Liver (tissue), 9 donors: Measurements from ENCODE around the gene EEIG2. TPM values are rescaled to one million over a fixed set of nuclear protein-coding genes. Genes with fewer than 3 reads are reported as not detected.

Experiments
- DNase-seq: peaks from one replicate; pipeline ENCODE4 v3.0.0-alpha.2; 2017; ENCODE audit warnings: low spot score
- H3K27ac ChIP-seq, 2 donors: one replicate each; pipeline ENCODE4 v1.7.0; 2013; ENCODE audit warnings: inconsistent platforms in 2 of 2, low read length in 2 of 2, control low read depth in 1 of 2, low read depth in 1 of 2, mild to moderate bottlenecking in 1 of 2
- H3K27me3 ChIP-seq, 4 donors: one replicate each; pipeline versions ENCODE4 v1.6.1 to v1.7.0; 2013; ENCODE audit warnings: low read length in 3 of 4, inconsistent platforms in 1 of 4, mild to moderate bottlenecking in 1 of 4, moderate library complexity in 1 of 4; ENCODE audit not compliant: control insufficient read depth in 4 of 4, insufficient read depth in 4 of 4
- H3K36me3 ChIP-seq, 4 donors: one replicate each; pipeline versions ENCODE4 v1.6.1 to v1.7.0; 2013; ENCODE audit warnings: low read length in 3 of 4, mild to moderate bottlenecking in 3 of 4, low read depth in 1 of 4, moderate library complexity in 1 of 4; ENCODE audit not compliant: control insufficient read depth in 4 of 4, insufficient read depth in 3 of 4
- H3K4me1 ChIP-seq, 4 donors: one replicate each; pipeline versions ENCODE4 v1.6.1 to v1.7.0; 2013; ENCODE audit warnings: low read length in 3 of 4, mild to moderate bottlenecking in 3 of 4, moderate library complexity in 1 of 4; ENCODE audit not compliant: control insufficient read depth in 4 of 4, insufficient read depth in 4 of 4
- H3K4me3 ChIP-seq, 3 donors: one replicate each; pipeline versions ENCODE4 v1.6.1 to v1.7.0; 2013; ENCODE audit warnings: low read length in 3 of 3, control low read depth in 1 of 3, low read depth in 1 of 3, mild to moderate bottlenecking in 1 of 3
- H3K9ac ChIP-seq, 2 donors: one replicate each; pipeline ENCODE4 v1.7.0; 2013; ENCODE audit warnings: low read length in 2 of 2, mild to moderate bottlenecking in 2 of 2, moderate library complexity in 2 of 2, control low read depth in 1 of 2, low read depth in 1 of 2
- H3K9me3 ChIP-seq, 4 donors: one replicate each; pipeline versions ENCODE4 v1.6.1 to v1.7.0; 2013; ENCODE audit warnings: low read length in 3 of 4; ENCODE audit not compliant: control insufficient read depth in 4 of 4
- ATF3 ChIP-seq: IDR thresholded peaks from 2 replicates; pipeline ENCODE4 v1.6.1; 2016; ENCODE audit warnings: antibody characterized with exemption
- CTCF ChIP-seq: fragments of 150-350 bp; IDR thresholded peaks from 2 replicates; pipeline ENCODE4 v1.5.1; 2017; ENCODE audit warnings: improper control_type of control experiment, low read depth, low read length; ENCODE audit not compliant: missing input control
- EGR1 ChIP-seq, 2 donors: IDR thresholded peaks; 2 replicates each; pipeline ENCODE4 v1.6.1; 2016 to 2018; ENCODE audit warnings: antibody characterized with exemption in 2 of 2, low read depth in 2 of 2
- FOXA1 ChIP-seq: IDR thresholded peaks from 2 replicates; pipeline ENCODE4 v1.6.1; 2016; ENCODE audit warnings: antibody characterized with exemption
- FOXA2 ChIP-seq: IDR thresholded peaks from 2 replicates; pipeline ENCODE4 v1.6.1; 2016; ENCODE audit warnings: antibody characterized with exemption
- GABPA ChIP-seq, 2 donors: IDR thresholded peaks in 1 of 2; conservative IDR thresholded peaks in 1 of 2; 2 replicates each; pipeline ENCODE4 v1.6.1; 2016; ENCODE audit warnings: antibody characterized with exemption in 2 of 2, mild to moderate bottlenecking in 1 of 2, moderate library complexity in 1 of 2
- HNF4A ChIP-seq, 2 donors: conservative IDR thresholded peaks; 2 replicates each; pipeline ENCODE4 v1.6.1; 2016; ENCODE audit warnings: antibody characterized with exemption in 2 of 2, mild to moderate bottlenecking in 2 of 2
- HNF4G ChIP-seq: IDR thresholded peaks from 2 replicates; pipeline ENCODE4 v1.6.1; 2016; ENCODE audit warnings: antibody characterized with exemption
- JUND ChIP-seq, 2 donors: IDR thresholded peaks; 2 replicates each; pipeline ENCODE4 v1.6.1; 2016; ENCODE audit warnings: antibody characterized with exemption in 2 of 2
- MAX ChIP-seq: IDR thresholded peaks from 2 replicates; pipeline ENCODE4 v1.6.1; 2016; ENCODE audit warnings: antibody characterized with exemption
- NR2F2 ChIP-seq: IDR thresholded peaks from 2 replicates; pipeline ENCODE4 v1.6.1; 2016; ENCODE audit warnings: antibody characterized with exemption
- RAD21 ChIP-seq, 2 donors: IDR thresholded peaks; 2 replicates each; pipeline ENCODE4 v1.6.1; 2016; ENCODE audit warnings: antibody characterized with exemption in 2 of 2, mild to moderate bottlenecking in 2 of 2
- RXRA ChIP-seq, 2 donors: IDR thresholded peaks; 2 replicates each; pipeline ENCODE4 v1.6.1; 2017 to 2018; ENCODE audit warnings: antibody characterized with exemption in 2 of 2, mild to moderate bottlenecking in 1 of 2
- SP1 ChIP-seq: IDR thresholded peaks from 2 replicates; pipeline ENCODE4 v1.6.1; 2018; ENCODE audit warnings: antibody characterized with exemption, mild to moderate bottlenecking
- TAF1 ChIP-seq: conservative IDR thresholded peaks from 2 replicates; pipeline ENCODE4 v1.6.1; 2016; ENCODE audit warnings: antibody characterized with exemption, mild to moderate bottlenecking
- YY1 ChIP-seq: IDR thresholded peaks from 2 replicates; pipeline ENCODE4 v1.6.1; 2016; ENCODE audit warnings: antibody characterized with exemption, mild to moderate bottlenecking
- polyA plus RNA-seq, 2 donors: library from polyadenylated mRNA; stranded (reverse) in 1 of 2; unstranded in 1 of 2; fragments of 200-250 nt in 1 of 2; fragments of >200 nt in 1 of 2; fragmentation: Nextera tagmentation in 1 of 2; extraction: Ambion mirVana in 1 of 2; gene quantifications; one replicate each; pipeline versions ENCODE4 v1.2.1 to v1.2.3, GENCODE V29; 2013 to 2015
- total RNA-seq, 2 donors: library from RNA; depleted of rRNA; stranded (reverse); fragments of >200 nt; gene quantifications; one replicate each; pipeline ENCODE4 v1.2.3, GENCODE V29; 2014
- TF ChIP-seq, protein P1 (sequence below): IDR thresholded peaks from 2 replicates; pipeline ENCODE4 v1.6.1; 2016; ENCODE audit warnings: antibody characterized with exemption, mild to moderate bottlenecking
- TF ChIP-seq, protein P2 (sequence below): IDR thresholded peaks from 2 replicates; pipeline ENCODE4 v1.6.1; 2016; ENCODE audit warnings: antibody characterized with exemption
- donor health status: healthy.
- donor health status: healthy.
- donor health status: healthy.
- donor health status: healthy.
- donor health status: healthy.

The EEIG2 gene
- total and polyA plus RNA-seq, 4 donors: 0.50 to 10.6 (median 1.7) TPM

- TF ChIP-seq MAX (no peak), FOXA1 (no peak), EGR1 (IDR thresholded peaks at IDR 0.05; ENCODE audit: low read depth in 2 of 2) (no peak), YY1 (no peak), ATF3 (no peak), SP1 (no peak), FOXA2 (no peak), NR2F2 (no peak), CTCF (no peak), RXRA (IDR thresholded peaks at IDR 0.05) (no peak), JUND (IDR thresholded peaks at IDR 0.05) (no peak), HNF4G (no peak), RAD21 (IDR thresholded peaks at IDR 0.05) (no peak), TAF1 (no peak), GABPA (IDR thresholded peaks at IDR 0.05 in 1 of 2, conservative IDR thresholded peaks at IDR 0.05 in 1 of 2) (no peak), HNF4A (conservative IDR thresholded peaks at IDR 0.05) (no peak)
- TF ChIP-seq, protein P1, sequence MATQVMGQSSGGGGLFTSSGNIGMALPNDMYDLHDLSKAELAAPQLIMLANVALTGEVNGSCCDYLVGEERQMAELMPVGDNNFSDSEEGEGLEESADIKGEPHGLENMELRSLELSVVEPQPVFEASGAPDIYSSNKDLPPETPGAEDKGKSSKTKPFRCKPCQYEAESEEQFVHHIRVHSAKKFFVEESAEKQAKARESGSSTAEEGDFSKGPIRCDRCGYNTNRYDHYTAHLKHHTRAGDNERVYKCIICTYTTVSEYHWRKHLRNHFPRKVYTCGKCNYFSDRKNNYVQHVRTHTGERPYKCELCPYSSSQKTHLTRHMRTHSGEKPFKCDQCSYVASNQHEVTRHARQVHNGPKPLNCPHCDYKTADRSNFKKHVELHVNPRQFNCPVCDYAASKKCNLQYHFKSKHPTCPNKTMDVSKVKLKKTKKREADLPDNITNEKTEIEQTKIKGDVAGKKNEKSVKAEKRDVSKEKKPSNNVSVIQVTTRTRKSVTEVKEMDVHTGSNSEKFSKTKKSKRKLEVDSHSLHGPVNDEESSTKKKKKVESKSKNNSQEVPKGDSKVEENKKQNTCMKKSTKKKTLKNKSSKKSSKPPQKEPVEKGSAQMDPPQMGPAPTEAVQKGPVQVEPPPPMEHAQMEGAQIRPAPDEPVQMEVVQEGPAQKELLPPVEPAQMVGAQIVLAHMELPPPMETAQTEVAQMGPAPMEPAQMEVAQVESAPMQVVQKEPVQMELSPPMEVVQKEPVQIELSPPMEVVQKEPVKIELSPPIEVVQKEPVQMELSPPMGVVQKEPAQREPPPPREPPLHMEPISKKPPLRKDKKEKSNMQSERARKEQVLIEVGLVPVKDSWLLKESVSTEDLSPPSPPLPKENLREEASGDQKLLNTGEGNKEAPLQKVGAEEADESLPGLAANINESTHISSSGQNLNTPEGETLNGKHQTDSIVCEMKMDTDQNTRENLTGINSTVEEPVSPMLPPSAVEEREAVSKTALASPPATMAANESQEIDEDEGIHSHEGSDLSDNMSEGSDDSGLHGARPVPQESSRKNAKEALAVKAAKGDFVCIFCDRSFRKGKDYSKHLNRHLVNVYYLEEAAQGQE: no peak
- TF ChIP-seq, protein P2, sequence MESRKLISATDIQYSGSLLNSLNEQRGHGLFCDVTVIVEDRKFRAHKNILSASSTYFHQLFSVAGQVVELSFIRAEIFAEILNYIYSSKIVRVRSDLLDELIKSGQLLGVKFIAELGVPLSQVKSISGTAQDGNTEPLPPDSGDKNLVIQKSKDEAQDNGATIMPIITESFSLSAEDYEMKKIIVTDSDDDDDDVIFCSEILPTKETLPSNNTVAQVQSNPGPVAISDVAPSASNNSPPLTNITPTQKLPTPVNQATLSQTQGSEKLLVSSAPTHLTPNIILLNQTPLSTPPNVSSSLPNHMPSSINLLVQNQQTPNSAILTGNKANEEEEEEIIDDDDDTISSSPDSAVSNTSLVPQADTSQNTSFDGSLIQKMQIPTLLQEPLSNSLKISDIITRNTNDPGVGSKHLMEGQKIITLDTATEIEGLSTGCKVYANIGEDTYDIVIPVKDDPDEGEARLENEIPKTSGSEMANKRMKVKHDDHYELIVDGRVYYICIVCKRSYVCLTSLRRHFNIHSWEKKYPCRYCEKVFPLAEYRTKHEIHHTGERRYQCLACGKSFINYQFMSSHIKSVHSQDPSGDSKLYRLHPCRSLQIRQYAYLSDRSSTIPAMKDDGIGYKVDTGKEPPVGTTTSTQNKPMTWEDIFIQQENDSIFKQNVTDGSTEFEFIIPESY: no peak
- Histone ChIP-seq H3K36me3 (no peaks in the 10 kb centered on the region), H3K9me3 (no peaks in the 10 kb centered on the region), H3K27ac (no peak overlapping the region), H3K4me1 (no peaks in the 10 kb centered on the region), H3K4me3 (no peak overlapping the region), H3K9ac (no peak overlapping the region), H3K27me3 (no peaks in the 10 kb centered on the region)
- DNase-seq: no peak
Observed at GRCh38 chr1:108521990-108522393, 37.9 kb upstream of the EEIG2 start.

- Histone ChIP-seq H3K27me3 (no peaks in the 10 kb centered on the region), H3K4me1 (no peaks in the 10 kb centered on the region), H3K9ac (no peak overlapping the region), H3K9me3 (no peaks in the 10 kb centered on the region), H3K27ac (no peak overlapping the region), H3K4me3 (no peak overlapping the region), H3K36me3 (no peaks in the 10 kb centered on the region)
- no peak for DNase-seq
- TF ChIP-seq HNF4G (no peak), RXRA (IDR thresholded peaks at IDR 0.05) (no peak), RAD21 (IDR thresholded peaks at IDR 0.05) (no peak), JUND (IDR thresholded peaks at IDR 0.05) (no peak), CTCF (no peak), YY1 (no peak), SP1 (no peak), EGR1 (IDR thresholded peaks at IDR 0.05; ENCODE audit: low read depth in 2 of 2) (no peak), GABPA (IDR thresholded peaks at IDR 0.05 in 1 of 2, conservative IDR thresholded peaks at IDR 0.05 in 1 of 2) (no peak), TAF1 (no peak), MAX (no peak), FOXA2 (no peak)
- TF ChIP-seq, protein P1: no peak
Observed at GRCh38 chr1:108523829-108524228, 36.1 kb upstream of the EEIG2 start.
